Glomerular visceral epithelial cell (primary cell): ENCODE results near the gene GJA1.
"Not testable (repeated sequence)": the region's sequence is repeated elsewhere in the genome, so short reads cannot be mapped to it uniquely, and the experiment has no call there.

Source experiments
- DNase-seq: peaks from one replicate; pipeline ENCODE4 v3.0.0-alpha.2; 2016; ENCODE audit errors: extremely low spot score

GJA1 gene

DNA sequence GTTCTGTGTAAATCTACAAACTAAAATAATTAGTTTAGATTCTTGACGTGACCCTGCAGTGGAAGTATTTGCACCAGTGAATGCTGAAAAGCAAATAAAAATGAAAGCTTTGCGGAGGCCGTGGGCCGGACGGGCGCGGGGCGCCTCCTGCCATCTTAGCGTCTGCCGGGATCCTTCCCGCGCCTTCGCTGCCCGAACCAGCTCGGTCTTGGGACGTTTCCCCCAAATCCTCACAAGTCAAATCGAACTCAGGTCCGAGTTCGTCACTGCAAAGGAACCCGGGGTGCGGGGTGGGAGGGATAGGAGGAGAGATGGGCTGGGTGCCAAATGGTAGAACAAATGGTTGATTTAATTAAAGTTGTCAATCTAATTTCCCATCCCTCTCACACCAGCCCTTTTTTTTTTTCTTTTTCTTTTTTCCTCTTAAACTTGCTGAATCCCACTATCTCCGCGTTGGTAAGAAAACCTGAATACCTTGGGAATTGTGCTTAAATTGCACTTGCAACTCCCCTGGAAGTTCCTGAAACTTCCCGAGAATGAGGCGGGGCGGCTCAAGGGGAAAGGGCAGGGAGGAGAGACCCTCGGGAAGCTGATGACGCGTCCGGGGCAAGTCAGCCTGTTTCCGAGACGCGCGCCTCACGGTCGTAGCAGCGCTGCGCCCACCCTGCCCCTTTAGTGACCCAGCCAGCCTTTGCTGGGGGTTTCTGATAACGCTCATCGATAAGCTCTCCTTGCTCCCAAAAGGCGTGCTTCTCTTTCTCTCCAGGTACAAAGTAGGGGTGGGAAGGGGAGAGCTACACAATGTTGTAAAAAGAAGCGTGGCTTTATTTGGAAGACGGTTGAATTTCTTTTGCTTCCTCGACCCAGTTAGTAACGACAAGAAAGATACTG, 1.8 kb downstream of the GJA1 start:
- DNase-seq, result peak; percentile 62

DNA sequence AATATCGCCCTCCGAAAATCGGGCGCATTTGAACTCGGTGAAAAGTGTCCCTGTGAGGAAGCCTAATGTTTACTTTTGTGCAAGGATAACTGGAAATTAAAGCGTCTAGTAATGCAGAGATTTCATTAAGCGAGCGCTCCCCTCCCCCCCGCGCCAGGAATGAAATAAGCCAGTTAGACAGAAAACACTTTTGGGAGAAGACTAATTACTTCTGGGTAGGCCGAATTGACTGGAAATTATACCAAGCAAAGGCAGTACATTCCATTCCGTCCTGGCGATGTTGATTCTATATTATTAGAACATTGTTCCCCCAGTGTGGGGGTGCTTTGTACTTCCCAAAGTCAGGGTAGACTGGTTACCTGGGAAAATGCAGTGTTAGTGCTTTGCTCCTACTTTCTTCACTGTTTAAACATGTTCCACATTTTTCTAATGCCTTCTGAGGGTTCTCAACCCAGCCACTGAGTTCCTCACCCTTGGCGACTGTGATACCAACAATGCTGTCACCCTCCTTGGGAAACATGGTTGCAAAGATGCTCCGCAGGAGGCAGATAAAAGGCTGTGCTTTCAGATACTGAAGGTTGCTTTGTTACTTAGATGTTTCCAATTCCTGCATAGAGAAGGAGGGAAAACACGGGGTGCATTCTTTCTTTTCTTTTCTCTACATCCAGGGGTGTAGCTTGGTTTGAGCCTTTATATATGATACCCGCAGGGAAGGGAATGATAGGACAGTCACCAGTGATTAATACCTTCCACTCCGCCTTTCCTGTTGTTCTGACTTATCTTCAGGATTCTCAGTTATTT, 2.6 kb downstream of the GJA1 start:
- peak; percentile 43 for DNase-seq

DNA sequence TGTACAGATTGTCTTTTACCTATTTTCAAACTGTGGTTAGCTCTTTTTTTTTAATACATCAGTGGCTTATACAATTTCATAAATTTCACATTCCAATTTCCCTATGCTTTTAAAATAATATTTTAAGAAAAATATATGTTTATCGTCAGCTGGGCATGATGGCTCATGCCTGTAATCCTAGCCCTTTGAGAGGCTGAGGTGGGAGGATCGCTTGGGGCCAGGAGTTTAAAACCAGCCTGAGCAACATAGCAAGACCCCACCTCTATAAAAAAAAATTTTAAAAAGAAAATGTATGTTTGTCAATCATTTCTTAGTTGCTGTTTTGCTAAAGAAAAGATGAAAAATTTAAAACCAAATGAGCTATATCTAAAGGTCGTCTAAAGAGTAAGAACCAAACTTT, 3.4 kb downstream of the GJA1 start:
- DNase-seq, result no peak

DNA sequence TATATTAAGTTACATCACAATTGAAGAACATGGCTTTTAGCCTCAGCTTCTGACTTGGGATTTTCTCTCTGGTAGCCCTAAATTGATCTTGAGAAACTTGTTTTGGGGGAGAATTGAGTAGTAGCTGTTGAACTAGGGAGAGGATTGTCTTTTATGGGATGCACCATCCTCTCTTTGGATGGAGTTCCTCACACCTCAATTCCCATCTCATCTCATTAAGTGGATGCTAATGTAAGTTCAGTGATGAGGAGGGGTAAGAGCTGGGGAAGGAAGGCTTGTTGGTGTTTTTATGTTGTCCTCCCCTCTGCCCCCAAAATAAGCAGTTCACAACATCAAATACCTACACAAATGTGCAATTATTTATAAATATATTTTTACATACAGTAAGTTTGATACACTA, 4.0 kb downstream of the GJA1 start:
- DNase-seq, result no peak

DNA sequence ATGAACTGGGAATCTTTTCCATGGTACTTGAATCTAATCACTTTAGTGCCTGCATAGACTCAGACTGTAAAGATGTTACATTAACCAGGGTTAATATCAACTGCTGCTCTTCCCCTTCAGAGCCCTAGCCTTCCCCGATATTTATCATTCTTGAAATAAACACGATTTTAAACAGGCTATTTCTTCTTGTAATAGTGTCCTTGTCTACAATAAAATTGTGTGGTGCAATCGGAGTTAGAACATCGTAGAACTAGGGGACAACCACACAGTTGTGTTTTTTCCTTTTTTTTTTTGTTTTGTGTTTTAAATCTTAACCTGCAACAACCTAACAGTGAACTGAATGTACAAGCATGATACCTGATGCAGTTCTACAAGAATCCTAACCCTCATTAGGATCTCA, 4.5 kb downstream of the GJA1 start:
- no peak for DNase-seq

- DNase-seq, result no peak
Observed at GRCh38 chr6:121441477-121441876, 6.0 kb downstream of the GJA1 start.

- no peak for DNase-seq
Observed at GRCh38 chr6:121442576-121442975, 7.1 kb downstream of the GJA1 start.

DNA sequence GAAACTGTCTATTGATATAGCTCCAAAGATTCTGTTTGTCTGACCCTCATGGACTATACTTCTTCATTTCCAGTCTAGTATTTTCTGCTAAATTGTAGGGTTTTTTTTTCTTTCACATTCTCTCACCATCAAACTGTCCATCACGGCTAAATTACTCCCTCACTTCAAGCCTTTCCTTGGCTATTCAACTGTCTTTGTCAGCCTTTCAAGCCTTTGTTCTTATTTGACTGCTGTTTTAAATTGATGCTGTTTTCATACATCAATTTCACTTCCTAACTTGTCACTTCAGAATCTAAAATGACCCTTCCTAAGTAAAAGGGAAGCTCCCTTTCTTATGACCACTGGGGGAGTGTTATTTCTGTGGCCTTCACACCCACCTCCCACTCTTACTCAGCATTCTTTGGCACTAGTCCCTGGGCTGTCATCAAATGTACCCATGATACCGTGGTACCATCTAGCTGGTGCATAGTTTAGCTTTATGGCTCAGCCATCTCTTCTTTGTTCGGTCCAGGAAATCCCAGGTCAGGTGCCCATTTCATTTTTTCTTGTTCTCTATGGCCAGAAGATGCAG, 8.6 kb downstream of the GJA1 start:
- peak; percentile 42 for DNase-seq

- not testable (repeated sequence) for DNase-seq
Observed at GRCh38 chr6:121446705-121447104, 11.3 kb downstream of the GJA1 start.

GRCh38 chr6:121447746-121448145, 12.3 kb downstream of the GJA1 start:
- not testable (repeated sequence) for DNase-seq

- DNase-seq, result not testable (repeated sequence)
Observed at GRCh38 chr6:121448528-121448927, 13.1 kb downstream of the GJA1 start.

GRCh38 chr6:121449331-121449730, 13.9 kb downstream of the GJA1 start:
- no peak for DNase-seq

GRCh38 chr6:121450242-121450641, 14.8 kb downstream of the GJA1 start:
- DNase-seq, result no peak

GRCh38 chr6:121451250-121451649, 15.8 kb downstream of the GJA1 start:
- no peak for DNase-seq

- DNase-seq, result no peak
Observed at GRCh38 chr6:121453191-121453590, 17.7 kb downstream of the GJA1 start.

GRCh38 chr6:121460170-121460569, 24.7 kb downstream of the GJA1 start:
- DNase-seq, result no peak

DNA sequence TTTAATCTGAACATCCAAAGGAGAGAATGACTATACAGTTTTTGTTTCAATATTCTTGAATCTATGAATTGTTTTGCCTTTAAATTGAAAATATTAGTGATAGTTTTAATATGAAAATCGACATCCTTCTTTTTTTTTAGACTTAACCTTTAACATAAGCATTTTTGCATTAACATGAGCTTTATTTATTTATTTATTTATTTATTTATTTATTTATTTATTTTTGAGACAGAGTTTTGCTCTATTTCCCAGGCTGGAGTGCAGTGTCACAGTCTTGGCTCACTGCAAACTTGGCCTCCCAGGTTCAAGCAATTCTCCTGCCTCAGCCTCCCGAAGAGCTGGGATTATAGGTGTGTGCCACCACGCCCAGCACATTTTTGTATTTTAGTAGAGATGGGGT, 27.6 kb downstream of the GJA1 start:
- DNase-seq, result no peak

DNA sequence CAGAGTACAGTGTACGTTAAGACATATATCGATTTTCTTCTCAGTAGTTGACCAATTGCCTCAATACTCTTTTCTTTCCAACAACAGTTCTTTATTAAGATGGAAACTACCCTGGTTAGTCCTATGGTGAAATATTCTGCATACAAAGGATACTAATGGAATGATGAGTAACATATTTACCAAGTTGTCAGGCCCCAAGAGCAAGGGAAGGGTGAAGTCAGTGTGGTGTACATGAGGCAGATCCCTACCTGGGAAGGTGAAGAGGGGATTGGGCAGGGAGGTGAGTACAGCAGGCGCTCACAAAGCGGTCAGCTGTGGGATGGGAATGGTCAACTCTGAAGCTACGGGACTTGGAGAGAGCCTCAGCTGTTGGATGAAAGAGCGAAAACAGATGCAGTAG, 29.7 kb downstream of the GJA1 start:
- no peak for DNase-seq

- DNase-seq, result no peak
Observed at GRCh38 chr6:121479486-121480098, 44.1 kb downstream of the GJA1 start.

DNA sequence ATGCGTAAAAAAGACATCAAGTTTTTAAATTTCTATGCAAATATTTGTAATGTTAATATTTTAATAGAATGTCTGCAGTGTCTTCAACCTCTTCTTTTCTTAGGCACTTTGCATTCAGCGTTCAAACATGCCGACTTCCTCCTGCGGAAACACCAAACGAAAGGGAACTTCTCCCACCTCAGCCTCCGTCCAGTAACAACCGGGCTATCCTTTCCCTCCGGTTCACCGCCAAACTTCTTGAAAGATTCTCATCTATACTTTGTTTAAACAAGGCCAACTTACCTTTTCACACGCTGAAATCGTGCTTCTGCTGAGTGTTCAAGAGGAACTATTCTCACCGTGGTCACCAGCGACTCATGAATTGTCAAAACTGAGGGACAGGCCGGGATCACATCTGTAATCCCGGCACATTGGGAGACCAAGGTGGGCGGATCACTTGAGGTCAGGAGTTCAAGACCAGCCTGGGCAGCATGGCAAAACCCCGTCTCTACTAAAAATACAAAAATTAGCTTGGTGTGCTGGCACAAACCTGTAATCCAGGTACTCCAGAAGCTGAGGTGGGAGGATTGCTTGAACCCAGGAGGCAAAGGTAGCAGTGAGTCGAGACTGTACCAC, 44.8 kb downstream of the GJA1 start:
- no peak for DNase-seq

DNA sequence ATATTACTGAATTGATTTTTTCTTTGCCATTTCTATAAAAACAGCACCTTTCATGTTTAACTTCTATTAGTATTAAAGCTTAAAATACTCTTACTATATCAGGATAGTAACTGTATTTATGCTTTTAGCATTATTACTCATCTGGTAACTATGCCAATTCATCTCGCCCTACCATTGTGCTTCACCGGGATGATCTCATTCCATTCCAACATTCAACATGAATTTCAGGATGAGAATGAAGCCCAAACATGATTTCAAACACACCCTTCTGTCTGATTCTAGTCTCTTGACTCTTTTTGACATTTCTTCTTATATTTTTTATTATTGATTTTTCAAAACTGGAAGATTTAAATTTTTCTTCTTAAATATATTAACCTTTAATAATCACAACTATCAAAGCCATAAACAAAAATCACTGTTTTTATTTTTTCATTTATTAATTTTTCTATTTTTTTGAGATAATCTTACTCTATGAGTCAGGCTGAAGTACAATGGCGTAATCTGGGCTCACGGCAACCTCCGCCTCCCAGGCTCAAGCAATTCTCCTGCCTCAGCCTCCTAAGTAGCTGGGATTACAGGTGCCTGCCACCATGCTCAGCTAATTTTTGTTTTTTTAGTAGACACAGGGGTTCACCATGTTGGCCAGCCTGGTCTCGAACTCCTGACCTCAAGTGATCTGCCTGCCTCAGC, 46.7 kb downstream of the GJA1 start:
- peak; percentile 70 for DNase-seq
